Measurements from ENCODE around the gene CARMIL3.

CARMIL3 gene

DNA sequence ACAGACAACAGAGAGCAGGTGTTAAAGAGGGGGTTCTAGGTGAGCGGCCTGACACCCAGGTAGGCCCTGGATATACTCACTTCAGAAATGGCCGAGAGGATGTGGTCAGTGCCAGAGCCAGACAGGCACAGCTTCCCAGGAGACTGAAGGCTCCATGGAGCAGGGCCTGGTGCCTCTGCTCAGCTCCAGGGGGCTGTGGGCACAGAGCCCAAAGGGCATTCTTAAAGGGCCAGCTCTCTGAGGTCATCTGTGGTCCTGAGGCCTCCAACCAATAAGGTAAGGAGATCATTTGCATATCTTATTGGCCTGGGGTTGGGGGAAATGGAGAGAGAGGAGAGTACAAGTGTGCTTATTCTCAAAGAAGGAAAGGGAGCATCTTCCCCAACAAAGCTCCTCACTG is 32.6 kb downstream of the CARMIL3 start:
- TF ChIP-seq ZNF565 (CRISPR knock-in tag; conservative IDR thresholded peaks at IDR 0.05; ENCODE audit: low read depth) (no peak), ZFP3 (CRISPR knock-in tag; IDR thresholded peaks at IDR 0.05) (no peak), CSDC2 (CRISPR knock-in tag; IDR thresholded peaks at IDR 0.05) (no peak), ARNTL (CRISPR knock-in tag; IDR thresholded peaks at IDR 0.05; ENCODE audit: borderline replicate concordance, low read depth) (no peak), CSRNP3 (CRISPR knock-in tag; IDR thresholded peaks at IDR 0.05) (no peak), BACH2 (CRISPR knock-in tag; IDR thresholded peaks at IDR 0.05; ENCODE audit: borderline replicate concordance) (no peak), ISL1 (CRISPR knock-in tag; IDR thresholded peaks at IDR 0.05) (no peak), TOX (CRISPR knock-in tag; IDR thresholded peaks at IDR 0.05; ENCODE audit: borderline replicate concordance) (no peak), ZNF8 (CRISPR knock-in tag; IDR thresholded peaks at IDR 0.05) (no peak), ZC3H10 (CRISPR knock-in tag; IDR thresholded peaks at IDR 0.05) (no peak), GLIS3 (CRISPR knock-in tag; IDR thresholded peaks at IDR 0.05) (no peak), SNAI2 (CRISPR knock-in tag; IDR thresholded peaks at IDR 0.05) (no peak)
- TF ChIP-seq, protein P1, sequence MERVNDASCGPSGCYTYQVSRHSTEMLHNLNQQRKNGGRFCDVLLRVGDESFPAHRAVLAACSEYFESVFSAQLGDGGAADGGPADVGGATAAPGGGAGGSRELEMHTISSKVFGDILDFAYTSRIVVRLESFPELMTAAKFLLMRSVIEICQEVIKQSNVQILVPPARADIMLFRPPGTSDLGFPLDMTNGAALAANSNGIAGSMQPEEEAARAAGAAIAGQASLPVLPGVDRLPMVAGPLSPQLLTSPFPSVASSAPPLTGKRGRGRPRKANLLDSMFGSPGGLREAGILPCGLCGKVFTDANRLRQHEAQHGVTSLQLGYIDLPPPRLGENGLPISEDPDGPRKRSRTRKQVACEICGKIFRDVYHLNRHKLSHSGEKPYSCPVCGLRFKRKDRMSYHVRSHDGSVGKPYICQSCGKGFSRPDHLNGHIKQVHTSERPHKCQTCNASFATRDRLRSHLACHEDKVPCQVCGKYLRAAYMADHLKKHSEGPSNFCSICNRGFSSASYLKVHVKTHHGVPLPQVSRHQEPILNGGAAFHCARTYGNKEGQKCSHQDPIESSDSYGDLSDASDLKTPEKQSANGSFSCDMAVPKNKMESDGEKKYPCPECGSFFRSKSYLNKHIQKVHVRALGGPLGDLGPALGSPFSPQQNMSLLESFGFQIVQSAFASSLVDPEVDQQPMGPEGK (CRISPR knock-in tag; IDR thresholded peaks at IDR 0.05; ENCODE audit: borderline replicate concordance): no peak
- TF ChIP-seq, protein P2, sequence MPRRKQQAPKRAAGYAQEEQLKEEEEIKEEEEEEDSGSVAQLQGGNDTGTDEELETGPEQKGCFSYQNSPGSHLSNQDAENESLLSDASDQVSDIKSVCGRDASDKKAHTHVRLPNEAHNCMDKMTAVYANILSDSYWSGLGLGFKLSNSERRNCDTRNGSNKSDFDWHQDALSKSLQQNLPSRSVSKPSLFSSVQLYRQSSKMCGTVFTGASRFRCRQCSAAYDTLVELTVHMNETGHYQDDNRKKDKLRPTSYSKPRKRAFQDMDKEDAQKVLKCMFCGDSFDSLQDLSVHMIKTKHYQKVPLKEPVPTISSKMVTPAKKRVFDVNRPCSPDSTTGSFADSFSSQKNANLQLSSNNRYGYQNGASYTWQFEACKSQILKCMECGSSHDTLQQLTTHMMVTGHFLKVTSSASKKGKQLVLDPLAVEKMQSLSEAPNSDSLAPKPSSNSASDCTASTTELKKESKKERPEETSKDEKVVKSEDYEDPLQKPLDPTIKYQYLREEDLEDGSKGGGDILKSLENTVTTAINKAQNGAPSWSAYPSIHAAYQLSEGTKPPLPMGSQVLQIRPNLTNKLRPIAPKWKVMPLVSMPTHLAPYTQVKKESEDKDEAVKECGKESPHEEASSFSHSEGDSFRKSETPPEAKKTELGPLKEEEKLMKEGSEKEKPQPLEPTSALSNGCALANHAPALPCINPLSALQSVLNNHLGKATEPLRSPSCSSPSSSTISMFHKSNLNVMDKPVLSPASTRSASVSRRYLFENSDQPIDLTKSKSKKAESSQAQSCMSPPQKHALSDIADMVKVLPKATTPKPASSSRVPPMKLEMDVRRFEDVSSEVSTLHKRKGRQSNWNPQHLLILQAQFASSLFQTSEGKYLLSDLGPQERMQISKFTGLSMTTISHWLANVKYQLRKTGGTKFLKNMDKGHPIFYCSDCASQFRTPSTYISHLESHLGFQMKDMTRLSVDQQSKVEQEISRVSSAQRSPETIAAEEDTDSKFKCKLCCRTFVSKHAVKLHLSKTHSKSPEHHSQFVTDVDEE (CRISPR knock-in tag; IDR thresholded peaks at IDR 0.05): no peak
- TF ChIP-seq, protein P3, sequence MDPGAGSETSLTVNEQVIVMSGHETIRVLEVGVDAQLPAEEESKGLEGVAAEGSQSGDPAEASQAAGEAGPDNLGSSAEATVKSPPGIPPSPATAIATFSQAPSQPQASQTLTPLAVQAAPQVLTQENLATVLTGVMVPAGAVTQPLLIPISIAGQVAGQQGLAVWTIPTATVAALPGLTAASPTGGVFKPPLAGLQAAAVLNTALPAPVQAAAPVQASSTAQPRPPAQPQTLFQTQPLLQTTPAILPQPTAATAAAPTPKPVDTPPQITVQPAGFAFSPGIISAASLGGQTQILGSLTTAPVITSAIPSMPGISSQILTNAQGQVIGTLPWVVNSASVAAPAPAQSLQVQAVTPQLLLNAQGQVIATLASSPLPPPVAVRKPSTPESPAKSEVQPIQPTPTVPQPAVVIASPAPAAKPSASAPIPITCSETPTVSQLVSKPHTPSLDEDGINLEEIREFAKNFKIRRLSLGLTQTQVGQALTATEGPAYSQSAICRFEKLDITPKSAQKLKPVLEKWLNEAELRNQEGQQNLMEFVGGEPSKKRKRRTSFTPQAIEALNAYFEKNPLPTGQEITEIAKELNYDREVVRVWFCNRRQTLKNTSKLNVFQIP (CRISPR knock-in tag; IDR thresholded peaks at IDR 0.05; ENCODE audit: borderline replicate concordance, low read depth): no peak
- TF ChIP-seq, protein P4, sequence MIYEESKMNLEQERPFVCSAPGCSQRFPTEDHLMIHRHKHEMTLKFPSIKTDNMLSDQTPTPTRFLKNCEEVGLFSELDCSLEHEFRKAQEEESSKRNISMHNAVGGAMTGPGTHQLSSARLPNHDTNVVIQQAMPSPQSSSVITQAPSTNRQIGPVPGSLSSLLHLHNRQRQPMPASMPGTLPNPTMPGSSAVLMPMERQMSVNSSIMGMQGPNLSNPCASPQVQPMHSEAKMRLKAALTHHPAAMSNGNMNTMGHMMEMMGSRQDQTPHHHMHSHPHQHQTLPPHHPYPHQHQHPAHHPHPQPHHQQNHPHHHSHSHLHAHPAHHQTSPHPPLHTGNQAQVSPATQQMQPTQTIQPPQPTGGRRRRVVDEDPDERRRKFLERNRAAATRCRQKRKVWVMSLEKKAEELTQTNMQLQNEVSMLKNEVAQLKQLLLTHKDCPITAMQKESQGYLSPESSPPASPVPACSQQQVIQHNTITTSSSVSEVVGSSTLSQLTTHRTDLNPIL (CRISPR knock-in tag; IDR thresholded peaks at IDR 0.05; ENCODE audit: low read depth): no peak
- no peak for ATAC-seq

- TF ChIP-seq ZFP3 (CRISPR knock-in tag; IDR thresholded peaks at IDR 0.05) (no peak), ZNF70 (CRISPR knock-in tag; IDR thresholded peaks at IDR 0.05) (no peak), BACH2 (CRISPR knock-in tag; IDR thresholded peaks at IDR 0.05; ENCODE audit: borderline replicate concordance) (no peak), RARB (CRISPR knock-in tag; IDR thresholded peaks at IDR 0.05) (no peak), ZNF8 (CRISPR knock-in tag; IDR thresholded peaks at IDR 0.05) (no peak), CSRNP3 (CRISPR knock-in tag; IDR thresholded peaks at IDR 0.05) (no peak), OSR1 (CRISPR knock-in tag; IDR thresholded peaks at IDR 0.05) (no peak), CSDC2 (CRISPR knock-in tag; IDR thresholded peaks at IDR 0.05) (no peak), ZC3H10 (CRISPR knock-in tag; IDR thresholded peaks at IDR 0.05) (no peak), TCF4 (CRISPR knock-in tag; IDR thresholded peaks at IDR 0.05; ENCODE audit: borderline replicate concordance) (no peak), SNAI2 (CRISPR knock-in tag; IDR thresholded peaks at IDR 0.05) (no peak), ARNTL (CRISPR knock-in tag; IDR thresholded peaks at IDR 0.05; ENCODE audit: borderline replicate concordance, low read depth) (no peak), ESRRG (CRISPR knock-in tag; IDR thresholded peaks at IDR 0.05) (no peak), ZFP30 (CRISPR knock-in tag; IDR thresholded peaks at IDR 0.05) (no peak)
- TF ChIP-seq, protein P3 (CRISPR knock-in tag; IDR thresholded peaks at IDR 0.05; ENCODE audit: borderline replicate concordance, low read depth): no peak
- TF ChIP-seq, protein P1 (CRISPR knock-in tag; IDR thresholded peaks at IDR 0.05; ENCODE audit: borderline replicate concordance): no peak
- TF ChIP-seq, protein P4 (CRISPR knock-in tag; IDR thresholded peaks at IDR 0.05; ENCODE audit: low read depth): no peak
- no peak for ATAC-seq
Measured at GRCh38 chr14:24085215-24085614, 33.4 kb downstream of the CARMIL3 start.

All from SK-N-SH treated with all-trans-retinoic acid at 6 μM for 48 hours (cell line).